ENCODE data around the gene MATR3.
"Not testable (repeated sequence)": the region's sequence is repeated elsewhere in the genome, so short reads cannot be mapped to it uniquely, and the experiment has no call there.

The MATR3 gene

DNA sequence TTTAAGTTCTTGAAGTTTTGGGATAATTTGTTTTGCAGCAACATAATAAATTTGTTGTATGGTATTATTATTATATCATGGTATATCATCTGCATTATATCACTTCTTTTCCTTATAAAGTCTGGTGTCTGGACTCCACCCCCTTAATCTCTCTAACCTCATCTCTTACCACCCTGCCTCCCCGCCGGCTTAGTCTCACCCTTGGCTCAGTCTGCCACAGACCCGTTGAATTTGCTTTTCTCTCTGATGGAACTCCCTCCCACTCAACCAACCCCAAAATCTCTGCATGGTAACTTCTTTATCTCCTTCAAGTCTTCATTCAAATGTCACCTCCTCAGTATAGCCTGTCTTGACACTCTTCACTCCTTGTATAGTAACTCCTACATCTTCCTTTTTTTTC is 29.6 kb upstream of the MATR3 start:
- H3K4me3 ChIP-seq (replicated peaks in 1 of 2; ENCODE audit: low read depth in 2 of 2, low read length in 2 of 2), result no peak overlapping the region
- TF ChIP-seq, protein P1, sequence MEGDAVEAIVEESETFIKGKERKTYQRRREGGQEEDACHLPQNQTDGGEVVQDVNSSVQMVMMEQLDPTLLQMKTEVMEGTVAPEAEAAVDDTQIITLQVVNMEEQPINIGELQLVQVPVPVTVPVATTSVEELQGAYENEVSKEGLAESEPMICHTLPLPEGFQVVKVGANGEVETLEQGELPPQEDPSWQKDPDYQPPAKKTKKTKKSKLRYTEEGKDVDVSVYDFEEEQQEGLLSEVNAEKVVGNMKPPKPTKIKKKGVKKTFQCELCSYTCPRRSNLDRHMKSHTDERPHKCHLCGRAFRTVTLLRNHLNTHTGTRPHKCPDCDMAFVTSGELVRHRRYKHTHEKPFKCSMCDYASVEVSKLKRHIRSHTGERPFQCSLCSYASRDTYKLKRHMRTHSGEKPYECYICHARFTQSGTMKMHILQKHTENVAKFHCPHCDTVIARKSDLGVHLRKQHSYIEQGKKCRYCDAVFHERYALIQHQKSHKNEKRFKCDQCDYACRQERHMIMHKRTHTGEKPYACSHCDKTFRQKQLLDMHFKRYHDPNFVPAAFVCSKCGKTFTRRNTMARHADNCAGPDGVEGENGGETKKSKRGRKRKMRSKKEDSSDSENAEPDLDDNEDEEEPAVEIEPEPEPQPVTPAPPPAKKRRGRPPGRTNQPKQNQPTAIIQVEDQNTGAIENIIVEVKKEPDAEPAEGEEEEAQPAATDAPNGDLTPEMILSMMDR (IDR thresholded peaks at IDR 0.05; ENCODE audit: low read depth, low read length), result no peak
- no peak for DNase-seq (ENCODE audit: low read depth in 2 of 2)

DNA sequence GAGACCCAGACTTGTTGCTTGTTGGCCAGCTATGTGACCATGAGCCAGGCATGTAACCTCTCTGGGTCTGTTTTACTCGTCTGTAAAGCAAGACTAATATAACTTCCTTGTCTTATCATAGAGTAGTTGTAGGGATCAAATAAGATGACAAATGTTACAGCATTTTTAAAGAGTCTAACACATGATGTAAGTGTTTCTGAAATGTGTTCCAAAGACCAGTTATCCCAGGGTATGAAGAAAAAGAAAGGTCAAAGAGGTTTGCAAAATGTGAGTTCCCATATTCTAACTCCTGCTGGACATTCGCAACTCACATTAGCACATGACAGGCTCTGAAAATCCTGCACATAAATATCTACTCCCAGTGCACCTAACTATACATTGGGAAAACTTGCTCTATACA is 28.5 kb upstream of the MATR3 start:
- TF ChIP-seq, protein P1 (IDR thresholded peaks at IDR 0.05; ENCODE audit: low read depth, low read length), result no peak
- no peak overlapping the region for H3K4me3 ChIP-seq (replicated peaks in 1 of 2; ENCODE audit: low read depth in 2 of 2, low read length in 2 of 2)
- no peak for DNase-seq (ENCODE audit: low read depth in 2 of 2)

DNA sequence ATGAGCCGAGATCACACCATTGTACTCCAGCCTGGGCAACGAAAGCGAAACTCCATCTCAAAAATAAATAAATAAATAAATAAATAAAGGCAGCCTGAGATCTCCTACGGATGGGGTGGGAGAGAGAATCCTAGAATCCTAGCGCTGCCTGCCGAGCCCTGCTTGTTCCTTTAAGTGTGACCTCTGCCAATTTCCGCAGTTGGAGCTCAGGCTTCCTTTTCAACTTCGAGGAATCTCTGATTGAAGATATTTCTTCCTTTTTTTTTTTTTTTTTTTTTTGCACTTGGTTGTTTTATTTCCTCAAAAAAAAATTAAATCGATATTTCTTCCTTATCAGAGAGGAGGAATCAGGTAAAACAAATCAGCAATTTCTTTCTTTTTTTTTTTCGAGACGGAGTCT is 27.3 kb upstream of the MATR3 start:
- no peak for DNase-seq (ENCODE audit: low read depth in 2 of 2)
- H3K4me3 ChIP-seq (replicated peaks in 1 of 2; ENCODE audit: low read depth in 2 of 2, low read length in 2 of 2), result no peak overlapping the region
- TF ChIP-seq, protein P1 (IDR thresholded peaks at IDR 0.05; ENCODE audit: low read depth, low read length), result no peak

DNA sequence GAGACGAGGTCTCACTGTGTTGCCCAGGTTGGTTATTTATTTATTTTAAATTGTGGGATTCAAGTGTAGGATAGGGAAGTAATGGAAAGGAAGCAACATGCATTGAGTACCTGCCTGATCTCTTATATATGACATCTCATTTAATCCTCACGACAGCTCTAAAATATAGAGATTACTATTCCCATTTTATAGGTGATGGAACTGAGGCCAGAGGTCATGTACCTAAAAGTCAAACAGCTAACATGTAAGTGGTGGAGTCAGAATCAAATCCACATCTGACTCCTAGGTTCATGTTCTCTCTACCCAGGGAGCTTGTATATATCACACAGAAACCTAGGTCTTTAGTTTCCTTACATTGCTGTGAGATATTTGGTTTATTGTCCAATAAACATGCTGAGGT is 26.1 kb upstream of the MATR3 start:
- TF ChIP-seq, protein P1 (IDR thresholded peaks at IDR 0.05; ENCODE audit: low read depth, low read length), result no peak
- no peak overlapping the region for H3K4me3 ChIP-seq (replicated peaks in 1 of 2; ENCODE audit: low read depth in 2 of 2, low read length in 2 of 2)
- no peak for DNase-seq (ENCODE audit: low read depth in 2 of 2)

DNA sequence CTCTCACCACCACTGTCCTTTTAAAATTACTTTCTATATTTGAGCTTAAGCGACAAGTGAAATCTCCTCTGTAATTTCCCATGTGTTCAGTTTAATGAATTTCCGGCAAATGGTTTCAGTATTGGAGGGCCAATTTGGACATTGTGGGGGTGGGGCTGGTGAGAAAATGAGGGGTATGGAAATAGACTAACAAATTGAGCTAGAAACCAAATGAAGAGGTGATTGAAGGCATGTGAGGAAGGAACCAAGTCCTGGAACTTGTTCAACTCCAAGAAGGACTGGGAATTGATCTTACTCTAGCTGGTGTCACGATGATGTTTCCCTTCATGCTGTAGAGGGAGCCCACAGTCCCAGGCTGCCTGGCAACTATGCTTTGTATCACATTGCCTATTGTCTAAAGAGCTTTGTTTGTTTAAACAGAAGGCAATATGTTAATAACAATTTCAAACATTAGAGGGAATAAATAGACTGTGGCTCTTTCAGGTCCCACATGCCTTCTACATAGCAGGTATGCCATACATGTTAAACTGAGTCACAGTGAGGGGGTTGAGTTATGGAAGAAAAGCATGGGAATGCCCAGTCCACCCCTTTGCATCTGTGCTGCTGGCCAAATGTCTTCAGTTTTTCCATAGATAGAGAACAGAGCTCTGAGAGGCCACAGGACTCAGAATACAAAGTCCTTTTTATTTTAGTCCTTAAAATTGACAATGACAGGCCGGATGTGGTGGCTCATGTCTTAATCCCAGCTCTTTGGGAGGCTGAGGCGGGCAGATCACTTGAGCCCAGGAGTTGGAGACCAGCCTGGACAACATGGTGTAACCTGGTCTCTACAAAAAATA is 25.0 kb upstream of the MATR3 start:
- H3K4me3 ChIP-seq (replicated peaks in 1 of 2; ENCODE audit: low read depth in 2 of 2, low read length in 2 of 2), result no peak overlapping the region
- TF ChIP-seq, protein P1 (IDR thresholded peaks at IDR 0.05; ENCODE audit: low read depth, low read length), result peak; percentile 3
- no peak for DNase-seq (ENCODE audit: low read depth in 2 of 2)

DNA sequence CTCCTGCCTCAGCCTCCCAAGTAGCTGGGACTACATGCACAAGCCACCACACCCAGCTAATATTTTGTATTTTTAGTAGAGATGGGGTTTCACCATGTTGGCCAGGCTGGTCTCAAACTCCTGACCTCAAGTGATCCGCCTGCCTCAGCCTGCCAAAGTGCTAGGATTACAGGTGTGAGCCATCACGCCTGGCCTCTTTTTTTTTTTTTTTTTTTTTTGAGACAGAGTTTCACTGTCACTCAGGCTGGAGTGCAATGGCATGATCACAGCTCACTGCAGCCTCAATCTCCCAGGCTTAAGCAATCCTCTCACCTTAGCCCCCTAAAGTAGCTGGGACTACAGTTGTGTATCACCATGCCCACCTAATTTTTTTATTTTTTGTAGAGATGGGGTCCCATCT is 22.8 kb upstream of the MATR3 start:
- H3K4me3 ChIP-seq (replicated peaks in 1 of 2; ENCODE audit: low read depth in 2 of 2, low read length in 2 of 2); DNase-seq (ENCODE audit: low read depth in 2 of 2): not testable (repeated sequence)

DNA sequence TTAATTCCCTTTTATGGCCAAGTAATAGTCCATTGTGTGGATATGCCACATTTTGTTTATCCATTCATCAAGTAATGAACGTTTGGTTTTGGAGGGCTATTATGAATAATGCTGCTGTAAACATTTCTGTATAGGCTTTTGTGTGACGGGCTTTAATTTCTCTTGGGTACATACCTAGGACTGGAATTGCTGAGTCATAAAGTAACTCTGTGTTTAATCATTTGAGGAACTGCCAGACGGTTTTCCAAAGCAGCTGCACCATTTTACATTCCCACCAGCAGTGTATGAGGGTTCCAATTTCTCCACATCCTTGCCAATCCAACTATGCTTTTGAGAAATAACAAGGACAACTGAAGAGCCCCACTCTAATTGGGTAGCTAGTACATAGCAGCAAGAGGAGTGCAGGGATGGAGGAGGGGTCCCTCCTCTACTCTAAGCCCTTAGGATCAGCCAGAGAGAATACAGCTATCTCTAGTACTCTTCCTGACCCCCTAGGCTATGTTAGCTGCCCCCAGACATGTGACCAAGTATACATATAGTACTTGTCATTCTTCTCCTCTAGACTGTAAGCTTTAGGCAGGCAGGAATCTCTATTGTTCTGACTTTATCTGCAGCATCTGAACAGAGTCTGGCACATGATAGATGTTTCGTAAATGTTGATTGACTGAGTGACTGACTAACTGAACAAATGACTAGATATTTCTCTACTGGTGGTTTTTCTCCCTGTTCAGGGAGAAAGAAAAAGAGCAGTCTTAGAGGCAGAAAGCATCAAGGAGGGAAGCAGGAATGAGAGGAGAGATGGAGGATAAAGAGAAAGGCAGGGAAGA is 22.1 kb upstream of the MATR3 start:
- DNase-seq (ENCODE audit: low read depth in 2 of 2), result peak; percentile 93
- TF ChIP-seq, protein P1 (IDR thresholded peaks at IDR 0.05; ENCODE audit: low read depth, low read length), result peak; percentile 1
- H3K4me3 ChIP-seq (replicated peaks in 1 of 2; ENCODE audit: low read depth in 2 of 2, low read length in 2 of 2), result no peak overlapping the region

Measured in cardiac fibroblast (primary cell).